ENCODE data around the gene EHMT1. TPM values are rescaled to one million over a fixed set of nuclear protein-coding genes. Genes with fewer than 3 reads are reported as not detected.
"Not testable (repeated sequence)": the region's sequence is repeated elsewhere in the genome, so short reads cannot be mapped to it uniquely, and the experiment has no call there.

Gene EHMT1
- total RNA-seq, 1 donor from 2014 or later = 40.8 TPM

GRCh38 chr9:137882506-137882821, 263.7 kb downstream of the EHMT1 start:
- H3K4me3 ChIP-seq (ENCODE audit: low read depth, low read length) = no peak overlapping the region
- TF ChIP-seq, protein P1, sequence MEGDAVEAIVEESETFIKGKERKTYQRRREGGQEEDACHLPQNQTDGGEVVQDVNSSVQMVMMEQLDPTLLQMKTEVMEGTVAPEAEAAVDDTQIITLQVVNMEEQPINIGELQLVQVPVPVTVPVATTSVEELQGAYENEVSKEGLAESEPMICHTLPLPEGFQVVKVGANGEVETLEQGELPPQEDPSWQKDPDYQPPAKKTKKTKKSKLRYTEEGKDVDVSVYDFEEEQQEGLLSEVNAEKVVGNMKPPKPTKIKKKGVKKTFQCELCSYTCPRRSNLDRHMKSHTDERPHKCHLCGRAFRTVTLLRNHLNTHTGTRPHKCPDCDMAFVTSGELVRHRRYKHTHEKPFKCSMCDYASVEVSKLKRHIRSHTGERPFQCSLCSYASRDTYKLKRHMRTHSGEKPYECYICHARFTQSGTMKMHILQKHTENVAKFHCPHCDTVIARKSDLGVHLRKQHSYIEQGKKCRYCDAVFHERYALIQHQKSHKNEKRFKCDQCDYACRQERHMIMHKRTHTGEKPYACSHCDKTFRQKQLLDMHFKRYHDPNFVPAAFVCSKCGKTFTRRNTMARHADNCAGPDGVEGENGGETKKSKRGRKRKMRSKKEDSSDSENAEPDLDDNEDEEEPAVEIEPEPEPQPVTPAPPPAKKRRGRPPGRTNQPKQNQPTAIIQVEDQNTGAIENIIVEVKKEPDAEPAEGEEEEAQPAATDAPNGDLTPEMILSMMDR (conservative IDR thresholded peaks at IDR 0.05; ENCODE audit: low read depth, low read length) = no peak
- DNase-seq (ENCODE audit: low read depth) = no peak

DNA sequence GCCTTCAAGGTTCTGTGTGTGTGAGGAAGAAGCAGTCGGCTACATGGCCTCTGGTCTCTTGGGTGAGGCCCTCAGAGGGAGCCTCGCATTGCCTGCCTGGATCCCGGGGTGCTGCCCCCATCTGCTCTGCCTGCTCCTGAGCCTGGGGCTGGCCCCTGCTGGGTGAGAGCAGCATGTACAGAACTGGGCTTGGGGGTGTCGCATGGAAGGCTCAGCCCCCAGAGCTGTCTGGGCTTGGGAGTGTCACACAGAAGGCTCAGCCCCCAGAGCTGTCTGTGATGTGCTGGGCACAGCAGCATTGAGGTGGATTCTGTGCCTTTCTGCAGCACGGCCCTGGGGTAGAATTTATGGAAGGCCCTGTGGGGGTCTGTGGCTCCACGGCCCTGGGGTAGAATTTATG, 265.2 kb downstream of the EHMT1 start:
- H3K4me3 ChIP-seq (ENCODE audit: low read depth, low read length); DNase-seq (ENCODE audit: low read depth): not testable (repeated sequence)

DNA sequence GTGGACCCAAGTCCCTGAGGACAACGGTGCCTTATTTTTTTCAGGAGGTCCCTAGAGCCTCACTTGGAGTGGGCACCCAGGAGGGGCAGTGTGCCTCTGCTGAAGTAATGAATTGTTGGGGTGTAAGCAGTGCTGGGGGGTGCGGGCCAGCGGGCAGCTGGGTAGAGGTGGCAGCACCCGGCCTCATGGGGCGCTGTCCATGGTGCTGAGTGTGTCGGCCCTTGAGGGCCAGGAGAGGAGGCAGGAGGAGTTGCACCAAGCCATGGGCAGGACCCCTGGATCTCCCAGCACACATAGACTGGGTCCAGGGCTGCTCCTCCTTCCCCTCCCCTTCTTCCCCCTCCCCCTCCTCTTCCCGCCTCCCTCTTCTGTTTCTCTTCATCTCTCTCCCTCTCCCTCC, 265.7 kb downstream of the EHMT1 start:
- not testable (repeated sequence) for DNase-seq (ENCODE audit: low read depth); H3K4me3 ChIP-seq (ENCODE audit: low read depth, low read length)

- H3K4me3 ChIP-seq (ENCODE audit: low read depth, low read length); DNase-seq (ENCODE audit: low read depth): not testable (repeated sequence)
These were observed 266.3 kb downstream of the EHMT1 start for GRCh38 chr9:137885121-137885520.

Other genes starting within 250 kb of the EHMT1 start
- 4.1 and 29.2 TPM in 2 replicates for gene EXD3, start 195.8 kb upstream of the EHMT1 start, total RNA-seq
- 0.14 and 2.1 TPM in 2 replicates for gene NOXA1, start 195.6 kb upstream of the EHMT1 start, total RNA-seq
- gene ENTPD8, start 177.6 kb upstream of the EHMT1 start, total RNA-seq = not detected in 2 replicates
- 33.2 and 62.7 TPM in 2 replicates for gene NSMF, start 159.7 kb upstream of the EHMT1 start, total RNA-seq
- under 0.01 and 0.06 TPM in 2 replicates for gene PNPLA7, start 68.6 kb upstream of the EHMT1 start, total RNA-seq
- gene MRPL41, start 67.1 kb upstream of the EHMT1 start, total RNA-seq = 110 and 125 TPM in 2 replicates
- 35.3 and 42.2 TPM in 2 replicates for gene DPH7, start 40.1 kb upstream of the EHMT1 start, total RNA-seq
- 30.4 and 45.0 TPM in 2 replicates for gene ZMYND19, start 28.5 kb upstream of the EHMT1 start, total RNA-seq
- gene ARRDC1, start 13.3 kb upstream of the EHMT1 start, total RNA-seq = 47.6 and 74.8 TPM in 2 replicates

Data from epithelial cell of proximal tubule (primary cell).